ENCODE results near the gene TAP2. TPM values are rescaled to one million over a fixed set of nuclear protein-coding genes. Genes with fewer than 3 reads are reported as not detected.

TAP2 gene
- total and polyA plus RNA-seq, 4 experiments from 2014 or later, result 11.0 to 112 (median 61.1) TPM

- no peaks in the 10 kb centered on the region for H3K27me3 Mint-ChIP-seq
- Histone ChIP-seq H3K36me3 (ENCODE audit: insufficient read depth, low read length) (peaks cover 32% of the 10 kb centered on the region), H3K4me3 (ENCODE audit: low read length in 2 of 2) (no peak overlapping the region), H3K27ac (ENCODE audit: low read depth, low read length) (peak overlapping the region; percentile 99), H3K4me1 (ENCODE audit: insufficient read depth, low read length) (peaks cover 73% of the 10 kb centered on the region), H3K27me3 (ENCODE audit: insufficient read depth, low read length) (no peaks in the 10 kb centered on the region), H3K9me3 (ENCODE audit: control insufficient read depth in 1 of 2, low read length in 2 of 2) (no peaks in the 10 kb centered on the region)
- H3K27ac Mint-ChIP-seq, result peak overlapping the region; percentile 93 to 100 (median 99)
- peaks cover 56 to 97% (median 68%) of the 10 kb centered on the region in 4 donors for H3K4me1 Mint-ChIP-seq
- POLR2A ChIA-PET (ENCODE audit: partially characterized antibody), result interaction anchor here (1.1 to 11.6 kb wide), 11 partner anchors 11 to 145 kb away, joined by 3 to 1160 read pairs (median 15); partner anchors contain the start of genes BRD2, HLA-DMB, PSMB9 and TAP1
- DNase-seq, result no peak
- H3K4me3 Mint-ChIP-seq, result peak overlapping the region in 5 of 8 donors; percentile 24 to 97 (median 92)
- CTCF ChIA-PET (ENCODE audit: partially characterized antibody), result interaction anchor here (0.9 to 11.2 kb wide), 13 partner anchors 8 to 145 kb away, joined by 3 to 480 read pairs (median 23); partner anchors contain the start of genes HLA-DMA, PSMB9 and TAP1
- intact Hi-C loops (cut with micrococcal nuclease), result no loop called here
- H3K9me3 Mint-ChIP-seq, result no peaks in the 10 kb centered on the region
- peaks cover 52 to 76% of the 10 kb centered on the region in 2 donors for H3K36me3 Mint-ChIP-seq
Observed at GRCh38 chr6:32839356-32839755, 817 bp upstream of the TAP2 start.

- Mint-ChIP-seq H3K36me3 (peaks cover 63 to 77% of the 10 kb centered on the region in 2 donors), H3K27ac (peak overlapping the region; percentile 92 to 100 (median 95)), H3K9me3 (no peaks in the 10 kb centered on the region), H3K4me1 (peaks cover 67 to 93% (median 78%) of the 10 kb centered on the region in 4 donors), H3K4me3 (peak overlapping the region; percentile 91 to 97 (median 93)), H3K27me3 (no peaks in the 10 kb centered on the region)
- CTCF ChIA-PET (ENCODE audit: partially characterized antibody), result interaction anchor here (0.9 to 11.2 kb wide), 23 partner anchors 9 to 424 kb away, joined by 3 to 480 read pairs (median 7); partner anchors contain the start of genes BRD2, HLA-DMA, PSMB9 and TAP1
- intact Hi-C loops (cut with micrococcal nuclease), result loop anchor here (1.0 kb wide), 2 partner anchors 17 to 31 kb away; partner anchors contain the start of gene PSMB9
- Histone ChIP-seq H3K27ac (ENCODE audit: low read depth, low read length) (peak overlapping the region; percentile 99), H3K9me3 (ENCODE audit: control insufficient read depth in 1 of 2, low read length in 2 of 2) (no peaks in the 10 kb centered on the region), H3K4me1 (ENCODE audit: insufficient read depth, low read length) (peaks cover 81% of the 10 kb centered on the region), H3K36me3 (ENCODE audit: insufficient read depth, low read length) (peaks cover 40% of the 10 kb centered on the region), H3K4me3 (ENCODE audit: low read length in 2 of 2) (peak overlapping the region; percentile 58 to 74), H3K27me3 (ENCODE audit: insufficient read depth, low read length) (no peaks in the 10 kb centered on the region)
- DNase-seq, result no peak
- POLR2A ChIA-PET (ENCODE audit: partially characterized antibody), result interaction anchor here (0.8 to 11.6 kb wide), 20 partner anchors 8 to 238 kb away, joined by 3 to 1160 read pairs (median 6); partner anchors contain the start of genes BRD2, HLA-DMA, HLA-DMB and HLA-DPB1
Observed at GRCh38 chr6:32837651-32838113, 857 bp downstream of the TAP2 start.

- peak overlapping the region; percentile 63 to 100 (median 95) for H3K27ac Mint-ChIP-seq
- no peak overlapping the region for H3K27ac ChIP-seq (ENCODE audit: low read depth, low read length)
Observed at GRCh38 chr6:32836873-32837272, 1.7 kb downstream of the TAP2 start.

GRCh38 chr6:32835167-32835893 lies 3.2 kb downstream of the TAP2 start:
- CTCF ChIA-PET (ENCODE audit: partially characterized antibody), result interaction anchor here (1.0 to 1.9 kb wide), 2 partner anchors 32 to 149 kb away, joined by 4 to 13 read pairs; no protein-coding TSS in a partner anchor
- POLR2A ChIA-PET (ENCODE audit: partially characterized antibody), result interaction anchor here (0.6 to 2.9 kb wide), 4 partner anchors 10 to 137 kb away, joined by 3 to 19 read pairs (median 4); partner anchors contain the start of genes PSMB8, PSMB9 and TAP1

More at GRCh38 chr6:32836873-32837272, 1.7 kb downstream of the TAP2 start:
- H3K27me3 Mint-ChIP-seq, result no peaks in the 10 kb centered on the region
- Histone ChIP-seq H3K9me3 (ENCODE audit: control insufficient read depth in 1 of 2, low read length in 2 of 2) (no peaks in the 10 kb centered on the region), H3K36me3 (ENCODE audit: insufficient read depth, low read length) (peaks cover 40% of the 10 kb centered on the region), H3K4me1 (ENCODE audit: insufficient read depth, low read length) (peaks cover 73% of the 10 kb centered on the region), H3K27me3 (ENCODE audit: insufficient read depth, low read length) (no peaks in the 10 kb centered on the region), H3K4me3 (ENCODE audit: low read length in 2 of 2) (no peak overlapping the region)
- H3K36me3 Mint-ChIP-seq, result peaks cover 64 to 79% of the 10 kb centered on the region in 2 donors
- POLR2A ChIA-PET (ENCODE audit: partially characterized antibody), result interaction anchor here (3.5 to 11.6 kb wide), 4 partner anchors 23 to 136 kb away, joined by 15 to 1160 read pairs (median 410); partner anchors contain the start of genes BRD2, PSMB9 and TAP1
- no peaks in the 10 kb centered on the region for H3K9me3 Mint-ChIP-seq
- intact Hi-C loops (cut with micrococcal nuclease), result no loop called here
- CTCF ChIA-PET (ENCODE audit: partially characterized antibody), result interaction anchor here (2.3 to 11.2 kb wide), 3 partner anchors 10 to 31 kb away, joined by 34 to 480 read pairs (median 263); partner anchors contain the start of genes PSMB9 and TAP1
- DNase-seq, result no peak
- H3K4me3 Mint-ChIP-seq, result peak overlapping the region; percentile 53 to 97 (median 93)
- peaks cover 60 to 85% (median 73%) of the 10 kb centered on the region in 4 donors for H3K4me1 Mint-ChIP-seq

GRCh38 chr6:32833664-32834063 lies 4.9 kb downstream of the TAP2 start:
- DNase-seq, result no peak
- Histone ChIP-seq H3K36me3 (ENCODE audit: insufficient read depth, low read length) (peaks cover 65% of the 10 kb centered on the region), H3K4me1 (ENCODE audit: insufficient read depth, low read length) (peaks cover 41% of the 10 kb centered on the region), H3K9me3 (ENCODE audit: control insufficient read depth in 1 of 2, low read length in 2 of 2) (no peaks in the 10 kb centered on the region), H3K4me3 (ENCODE audit: low read length in 2 of 2) (no peak overlapping the region), H3K27me3 (ENCODE audit: insufficient read depth, low read length) (no peaks in the 10 kb centered on the region), H3K27ac (ENCODE audit: low read depth, low read length) (no peak overlapping the region)
- ChIA-PET POLR2A (ENCODE audit: partially characterized antibody) (interaction anchor here (2.9 kb wide), 1 partner anchor 11 kb away, joined by 19 read pairs; the partner anchor contains the start of gene PSMB8), CTCF (ENCODE audit: partially characterized antibody) (interaction anchor here (1.6 kb wide), 1 partner anchor 11 kb away, joined by 3 read pairs; no protein-coding TSS in a partner anchor)
- H3K9me3 Mint-ChIP-seq, result no peaks in the 10 kb centered on the region
- H3K27ac Mint-ChIP-seq, result peak overlapping the region in 4 of 7 donors; percentile 2 to 65 (median 50)
- peaks cover 42 to 60% (median 48%) of the 10 kb centered on the region in 4 donors for H3K4me1 Mint-ChIP-seq
- intact Hi-C loops (cut with micrococcal nuclease), result no loop called here
- H3K4me3 Mint-ChIP-seq, result peak overlapping the region in 1 of 8 donors; percentile 28
- H3K36me3 Mint-ChIP-seq, result peaks cover 76 to 93% of the 10 kb centered on the region in 2 donors
- no peaks in the 10 kb centered on the region for H3K27me3 Mint-ChIP-seq

More at GRCh38 chr6:32835167-32835893, 3.2 kb downstream of the TAP2 start:
- H3K27ac ChIP-seq (ENCODE audit: low read depth, low read length), result no peak overlapping the region
- peak overlapping the region in 4 of 8 donors; percentile 46 to 61 (median 52) for H3K4me3 Mint-ChIP-seq
- peaks cover 49% of the 10 kb centered on the region for H3K36me3 ChIP-seq (ENCODE audit: insufficient read depth, low read length)
- intact Hi-C loops (cut with micrococcal nuclease), result no loop called here
- peak overlapping the region in 6 of 7 donors; percentile 51 to 99 (median 66) for H3K27ac Mint-ChIP-seq
- no peak overlapping the region for H3K4me3 ChIP-seq (ENCODE audit: low read length in 2 of 2)
- H3K9me3 ChIP-seq (ENCODE audit: control insufficient read depth in 1 of 2, low read length in 2 of 2), result no peaks in the 10 kb centered on the region
- H3K9me3 Mint-ChIP-seq, result no peaks in the 10 kb centered on the region
- peaks cover 57% of the 10 kb centered on the region for H3K4me1 ChIP-seq (ENCODE audit: insufficient read depth, low read length)
- H3K27me3 Mint-ChIP-seq, result no peaks in the 10 kb centered on the region
- peaks cover 67 to 80% of the 10 kb centered on the region in 2 donors for H3K36me3 Mint-ChIP-seq
- no peaks in the 10 kb centered on the region for H3K27me3 ChIP-seq (ENCODE audit: insufficient read depth, low read length)
- peaks cover 49 to 75% (median 61%) of the 10 kb centered on the region in 4 donors for H3K4me1 Mint-ChIP-seq
- no peak for DNase-seq

- Histone ChIP-seq H3K4me3 (ENCODE audit: low read length in 2 of 2) (no peak overlapping the region), H3K27me3 (ENCODE audit: insufficient read depth, low read length) (no peaks in the 10 kb centered on the region), H3K27ac (ENCODE audit: low read depth, low read length) (no peak overlapping the region), H3K9me3 (ENCODE audit: control insufficient read depth in 1 of 2, low read length in 2 of 2) (no peaks in the 10 kb centered on the region), H3K4me1 (ENCODE audit: insufficient read depth, low read length) (peaks cover 37% of the 10 kb centered on the region), H3K36me3 (ENCODE audit: insufficient read depth, low read length) (peaks cover 65% of the 10 kb centered on the region)
- POLR2A ChIA-PET (ENCODE audit: partially characterized antibody), result interaction anchor here (1.1 to 1.7 kb wide), 4 partner anchors 12 to 139 kb away, joined by 3 to 10 read pairs (median 5); partner anchors contain the start of genes PSMB8, PSMB9 and TAP1
- Mint-ChIP-seq H3K4me1 (peaks cover 40 to 56% (median 43%) of the 10 kb centered on the region in 4 donors), H3K27ac (peak overlapping the region in 2 of 7 donors; percentile 20 to 24), H3K4me3 (no peak overlapping the region), H3K27me3 (no peaks in the 10 kb centered on the region), H3K9me3 (no peaks in the 10 kb centered on the region), H3K36me3 (peaks cover 84 to 96% of the 10 kb centered on the region in 2 donors)
- no peak for DNase-seq
- CTCF ChIA-PET (ENCODE audit: partially characterized antibody), result interaction anchor here (1.1 kb wide), 1 partner anchor 36 kb away, joined by 6 read pairs; no protein-coding TSS in a partner anchor
- intact Hi-C loops (cut with micrococcal nuclease), result no loop called here
Observed at GRCh38 chr6:32832535-32832934, 6.0 kb downstream of the TAP2 start.

All from CD4-positive, alpha-beta memory T cell (primary cell).